Stimulated activated CD8-positive, alpha-beta memory T cell treated with anti-CD3 and anti-CD28 coated beads, Interleukin-7, amount 100 ng/mL, for 4 hours (primary cell): Measurements from ENCODE around the gene TK2.
"Not testable (repeated sequence)": the region's sequence is repeated elsewhere in the genome, so short reads cannot be mapped to it uniquely, and the experiment has no call there.

ENCODE experiments used
- DNase-seq, 2 donors: peaks; one replicate each; pipeline ENCODE4 v3.0.0-alpha.2; 2020; ENCODE audit warnings: low read depth in 2 of 2

The TK2 gene

DNA sequence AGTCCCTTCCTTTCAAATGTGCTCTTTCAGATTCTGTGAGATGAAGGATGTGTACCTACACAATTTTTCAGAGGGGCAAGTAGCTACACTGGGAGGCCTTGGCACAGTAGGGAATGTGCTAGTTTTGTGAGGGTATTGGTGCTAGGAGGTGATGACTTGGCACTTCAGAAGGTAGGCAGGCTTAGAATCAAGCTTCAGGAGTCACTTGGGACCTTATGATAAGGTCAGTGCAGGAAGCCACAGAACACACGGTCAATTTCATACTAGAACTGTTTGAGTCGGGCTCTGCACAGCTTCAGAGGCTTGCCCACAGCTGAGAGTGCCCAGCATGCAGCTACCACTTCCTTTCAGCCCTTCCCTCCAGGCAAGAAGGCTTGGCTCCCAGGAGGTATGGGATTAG, 22.4 kb upstream of the TK2 start:
- DNase-seq, result no peak

DNA sequence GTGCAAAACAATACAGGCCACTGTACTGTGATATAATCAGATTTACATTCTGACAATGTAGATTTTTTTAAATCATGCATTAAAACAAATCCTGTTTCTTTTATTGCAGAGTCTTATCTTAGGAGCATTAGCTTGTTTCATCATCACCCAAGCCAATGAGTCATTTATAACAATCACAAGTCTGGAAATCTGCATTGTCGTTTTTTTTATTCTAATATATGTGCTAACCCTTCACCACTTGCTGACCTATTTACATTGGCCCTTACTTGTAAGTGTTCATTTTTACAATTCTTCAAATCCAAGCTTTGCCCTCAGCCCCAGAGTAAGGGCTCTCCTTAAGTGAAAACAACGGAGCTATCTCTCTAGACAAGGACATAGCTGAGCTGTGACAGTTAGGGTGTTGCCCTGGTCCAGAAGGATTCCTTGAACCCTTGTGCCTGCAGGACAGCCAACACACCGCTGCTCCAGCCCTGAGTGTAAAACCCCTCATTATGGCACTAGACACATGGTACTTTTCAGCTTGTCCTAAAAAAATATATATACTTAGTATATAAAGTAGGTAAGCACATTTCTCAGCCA, 20.0 kb upstream of the TK2 start:
- DNase-seq, result no peak

DNA sequence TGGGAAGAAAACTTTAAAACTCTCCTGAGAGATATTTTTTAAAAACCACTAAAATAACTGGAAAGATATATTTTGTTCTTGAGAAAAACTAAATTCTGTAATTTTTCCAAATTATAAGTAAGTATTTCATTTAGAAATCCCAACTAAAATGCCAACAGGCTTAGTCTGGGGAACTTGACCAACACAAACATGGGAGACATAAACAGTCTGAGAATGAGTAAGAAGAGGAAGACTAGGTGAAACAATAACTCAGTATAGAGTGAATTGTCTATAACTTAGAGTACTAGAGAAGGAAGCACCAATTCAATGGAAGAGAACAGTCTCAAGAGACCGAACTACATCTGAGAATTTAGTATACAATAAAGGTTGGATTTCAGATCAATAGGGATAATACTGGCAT, 19.2 kb upstream of the TK2 start:
- DNase-seq, result no peak

DNA sequence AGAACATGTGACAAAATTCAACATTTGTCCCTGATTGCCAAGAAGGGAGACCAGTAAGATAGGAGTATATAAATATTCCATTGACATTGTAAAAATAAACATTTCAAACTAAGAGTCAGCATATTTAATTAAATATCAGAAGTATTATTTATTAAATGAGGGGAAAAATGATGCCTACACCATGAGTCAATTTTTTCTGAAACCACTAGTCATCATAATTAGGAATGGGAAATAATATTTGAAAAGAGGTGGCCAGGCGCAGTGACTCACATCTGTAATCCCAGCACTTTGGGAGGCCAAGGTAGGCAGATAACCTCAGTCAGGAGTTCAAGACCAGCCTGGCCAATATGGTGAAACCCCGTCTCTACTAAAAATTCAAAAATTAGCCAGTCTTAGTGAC, 18.4 kb upstream of the TK2 start:
- no peak for DNase-seq

- DNase-seq, result not testable (repeated sequence)
These were observed 17.3 kb upstream of the TK2 start for GRCh38 chr16:66567270-66567669.

- no peak for DNase-seq
These were observed 16.4 kb upstream of the TK2 start, which contains the start of gene CMTM1 for GRCh38 chr16:66566051-66566901. Gene CMTM1, plus strand, starts transcription at chr16:66566439. Its CDS starts 75 bp downstream, at chr16:66566514.

GRCh38 chr16:66563574-66564334, 13.8 kb upstream of the TK2 start:
- no peak for DNase-seq

GRCh38 chr16:66562986-66563385, 13.1 kb upstream of the TK2 start:
- no peak for DNase-seq

DNA sequence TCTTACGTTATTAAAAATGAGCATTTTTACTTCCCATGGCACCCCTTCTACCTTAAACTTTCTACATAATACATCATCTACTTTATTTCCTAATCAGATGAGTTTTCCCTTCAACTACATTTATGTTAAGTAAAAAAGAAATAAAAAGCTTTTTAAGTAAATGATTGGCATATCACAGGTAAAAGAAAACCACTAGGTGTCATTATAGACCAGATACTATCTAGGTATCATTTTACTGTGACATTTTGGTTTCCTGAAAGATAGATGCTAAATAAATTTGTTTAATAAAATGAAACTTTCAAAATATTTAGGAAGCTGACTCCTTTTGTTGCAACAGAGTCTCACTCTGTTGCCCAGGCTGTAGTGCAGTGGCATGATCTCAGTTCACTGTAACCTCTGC, 12.5 kb upstream of the TK2 start:
- no peak for DNase-seq

- DNase-seq, result no peak
These were observed 11.6 kb upstream of the TK2 start for GRCh38 chr16:66561381-66562080.

DNA sequence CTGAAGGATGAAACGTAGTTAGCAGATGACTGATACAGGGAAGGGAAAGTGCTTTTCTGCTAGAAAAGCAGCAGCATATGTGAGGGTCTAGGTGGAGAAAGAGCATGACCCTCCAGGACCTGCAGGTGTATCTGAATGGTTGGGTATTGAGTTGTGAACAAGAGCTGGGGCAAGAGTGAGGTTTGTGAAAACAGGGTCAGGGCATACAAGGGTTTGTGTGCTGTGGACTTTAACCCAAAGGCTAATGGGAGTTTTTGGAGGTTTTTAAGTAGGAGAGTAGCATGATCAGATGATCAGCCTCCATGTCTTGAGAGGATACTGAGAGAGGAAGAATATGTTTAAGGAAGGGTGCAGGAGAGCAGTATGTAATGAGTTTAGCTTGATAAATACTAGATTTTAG, 10.2 kb upstream of the TK2 start:
- DNase-seq, result no peak

GRCh38 chr16:66554495-66554894, 4.6 kb upstream of the TK2 start:
- DNase-seq, result no peak

- DNase-seq, result no peak
These were observed 4.1 kb upstream of the TK2 start for GRCh38 chr16:66554021-66554420.

- no peak for DNase-seq
These were observed 3.3 kb upstream of the TK2 start for GRCh38 chr16:66553223-66553622.

- DNase-seq, result peak; percentile 78 to 87
These were observed 2.6 kb upstream of the TK2 start, which contains the start of gene CKLF for GRCh38 chr16:66552286-66553177. Gene CKLF, plus strand, starts transcription at chr16:66552576. Its CDS starts 140 bp downstream, at chr16:66552716.

- no peak for DNase-seq
These were observed 1.9 kb upstream of the TK2 start for GRCh38 chr16:66551788-66552285.

DNA sequence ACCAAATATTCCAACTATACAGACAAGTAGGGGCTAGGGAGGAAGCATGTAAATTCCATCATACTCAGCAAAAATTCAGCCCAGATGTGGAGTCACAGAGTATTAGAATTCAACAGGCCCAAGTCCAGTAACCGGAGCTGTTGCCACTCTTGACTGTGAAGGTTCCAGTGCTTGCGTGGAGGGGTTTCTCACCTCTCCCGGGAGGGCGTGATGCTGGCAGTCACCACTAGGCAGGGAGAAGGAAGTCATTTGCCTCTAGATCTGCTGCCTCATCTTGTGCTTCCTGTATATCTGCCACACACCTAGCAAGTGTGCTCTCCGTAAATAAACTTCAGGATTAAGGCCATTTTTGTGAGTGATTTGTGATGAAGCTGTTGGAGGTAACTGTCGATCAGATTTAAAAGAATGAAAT, 1.4 kb upstream of the TK2 start:
- DNase-seq, result peak in 1 of 2 donors; percentile 39

GRCh38 chr16:66548868-66549267, 1.1 kb downstream of the TK2 start:
- DNase-seq, result no peak

- DNase-seq, result no peak
These were observed 1.9 kb downstream of the TK2 start for GRCh38 chr16:66548068-66548467.

- DNase-seq, result no peak
These were observed 2.6 kb downstream of the TK2 start for GRCh38 chr16:66547101-66547989.
